Heart left ventricle (tissue), 13 donors: Measurements from ENCODE around the gene PDGFRA.

Source experiments
- POLR2A ChIP-seq, 2 donors: fragments of 450-650 bp; IDR thresholded peaks; one replicate each; pipeline ENCODE4 v1.6.1; 2017; ENCODE audit warnings: antibody characterized with exemption in 2 of 2, mild to moderate bottlenecking in 2 of 2, moderate library complexity in 2 of 2
- TF ChIP-seq, protein P1 (sequence below), 12 donors: fragments of 200-600 bp; sonication (generic) in 4 of 12; IDR thresholded peaks; one replicate each; pipeline versions ENCODE4 v1.5.0 to v1.8.0; 2018 to 2022; ENCODE audit warnings: antibody characterized with exemption in 12 of 12, mild to moderate bottlenecking in 5 of 12
- donor health status: ischemic (EF 13 %, LVEDD 7.1; RV severe dilation, severe dysfunction).
- donor health status: DM: no; HTN: yes; CAD: no.
- donor health status: DM: no; HTN: no; CAD: no.
- donor health status: ischemic (EF 25% LVEDD 6.9; RV normal size, moderate dysfunction).
- donor health status: ischemic (EF 25% LVEDD 5.7; RV mildly dilated, moderate dysfunction).
- donor health status: ischemic (EF 35%, LVEDD 5.7; RV mildly dilated, moderate dysfunction).
- donor health status: nonischemic (EF 11% LVEDD 7.7; RV severe dilation, severe dysfunction).
- donor health status: DM: yes; HTN: yes; CAD: no.
- donor health status: PGD.
- donor health status: ischemic (EF 29% LVEDD 5.4; RV normal size, mild dysfunction).
- donor health status: nonischemic (EF 23%, LVEDD 6.1; RV moderate dilation, normal function).

DNA sequence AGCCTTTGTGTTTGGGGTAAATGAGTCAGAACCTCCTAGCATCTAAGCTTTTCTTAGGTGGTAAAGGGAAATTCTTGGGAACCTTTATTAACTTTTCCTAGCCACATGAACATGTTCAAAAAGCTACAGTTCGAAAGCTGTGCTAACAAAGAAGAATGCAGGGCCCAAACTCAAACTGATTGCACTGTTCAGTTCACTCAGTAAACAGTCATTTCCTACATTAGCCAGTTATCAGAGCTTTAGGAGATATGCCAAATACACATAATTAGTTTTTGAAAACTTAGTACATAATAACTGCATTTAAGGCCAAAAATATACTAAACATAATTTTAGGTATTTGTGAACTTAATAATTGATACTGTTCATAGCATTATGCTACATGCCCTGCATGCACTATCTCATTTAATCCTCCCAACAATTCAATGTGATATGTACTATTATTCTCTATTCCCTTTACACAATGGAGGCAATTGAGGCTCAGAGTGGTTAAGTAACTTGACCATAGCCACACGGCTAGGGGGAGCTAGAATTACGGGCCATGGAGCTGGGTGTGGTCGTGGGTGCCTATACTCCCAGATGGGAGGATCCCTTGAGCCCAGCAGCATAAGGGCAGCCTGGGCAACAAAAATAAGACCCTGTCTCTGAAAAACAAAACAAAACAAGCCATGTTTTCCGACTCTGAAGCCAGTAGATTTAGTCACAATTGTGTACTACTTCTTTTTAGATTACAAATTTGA lies 43.9 kb upstream of the PDGFRA start:
- no peak for TF ChIP-seq POLR2A (IDR thresholded peaks at IDR 0.05)
- TF ChIP-seq, protein P1, sequence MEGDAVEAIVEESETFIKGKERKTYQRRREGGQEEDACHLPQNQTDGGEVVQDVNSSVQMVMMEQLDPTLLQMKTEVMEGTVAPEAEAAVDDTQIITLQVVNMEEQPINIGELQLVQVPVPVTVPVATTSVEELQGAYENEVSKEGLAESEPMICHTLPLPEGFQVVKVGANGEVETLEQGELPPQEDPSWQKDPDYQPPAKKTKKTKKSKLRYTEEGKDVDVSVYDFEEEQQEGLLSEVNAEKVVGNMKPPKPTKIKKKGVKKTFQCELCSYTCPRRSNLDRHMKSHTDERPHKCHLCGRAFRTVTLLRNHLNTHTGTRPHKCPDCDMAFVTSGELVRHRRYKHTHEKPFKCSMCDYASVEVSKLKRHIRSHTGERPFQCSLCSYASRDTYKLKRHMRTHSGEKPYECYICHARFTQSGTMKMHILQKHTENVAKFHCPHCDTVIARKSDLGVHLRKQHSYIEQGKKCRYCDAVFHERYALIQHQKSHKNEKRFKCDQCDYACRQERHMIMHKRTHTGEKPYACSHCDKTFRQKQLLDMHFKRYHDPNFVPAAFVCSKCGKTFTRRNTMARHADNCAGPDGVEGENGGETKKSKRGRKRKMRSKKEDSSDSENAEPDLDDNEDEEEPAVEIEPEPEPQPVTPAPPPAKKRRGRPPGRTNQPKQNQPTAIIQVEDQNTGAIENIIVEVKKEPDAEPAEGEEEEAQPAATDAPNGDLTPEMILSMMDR (IDR thresholded peaks at IDR 0.05), result no peak
